Epithelial cell of esophagus (primary cell): ENCODE data around the gene NPAS2.
A peak's percentile ranks its signal among the peaks of the same experiment; 100 is the strongest.

Experiments used
- DNase-seq: peaks from one replicate; pipeline ENCODE4 v3.0.0; 2010; ENCODE audit warnings: low read depth
- H3K4me3 ChIP-seq: 2 replicates; pipeline ENCODE4 v1.5.1; 2011; ENCODE audit warnings: mild to moderate bottlenecking, low read length, control low read depth
- TF ChIP-seq, protein P1 (sequence below): IDR thresholded peaks from 2 replicates; pipeline ENCODE4 v1.5.1; 2011; ENCODE audit warnings: low read depth, mild to moderate bottlenecking, low read length, control low read depth, inconsistent platforms; ENCODE audit not compliant: insufficient read depth; ENCODE audit errors: missing control alignments

NPAS2 gene

DNA sequence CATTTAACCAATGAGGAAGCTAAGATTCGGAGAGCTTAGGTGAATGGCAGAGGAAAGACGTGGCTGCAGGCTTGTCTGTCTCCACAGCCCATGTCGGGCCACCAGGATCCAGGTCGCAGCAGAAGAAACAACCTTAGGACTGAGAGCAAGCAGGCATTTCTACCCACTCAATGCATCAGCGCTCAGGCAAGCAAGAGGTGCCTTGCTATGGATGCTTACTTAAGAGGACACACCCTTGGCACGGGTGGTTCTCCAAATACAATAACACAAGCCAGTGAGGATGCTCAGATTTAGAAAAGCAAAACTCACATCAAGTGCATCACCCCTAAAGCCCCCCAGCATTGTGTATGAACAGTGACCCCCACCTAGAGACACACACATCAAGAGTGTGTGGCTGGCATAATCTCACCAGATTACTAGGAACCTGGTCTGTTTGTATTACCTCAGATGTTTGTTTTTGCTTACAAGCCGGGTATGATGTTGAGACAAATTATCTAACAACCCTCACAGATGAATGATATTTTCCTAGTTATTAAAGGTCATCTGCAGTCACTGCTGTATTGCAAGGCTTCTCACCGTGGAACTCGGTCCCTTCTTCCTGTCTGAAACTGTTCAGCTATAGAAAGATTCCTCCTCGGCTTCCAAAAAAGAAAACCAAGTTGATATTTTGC is 34.2 kb upstream of the NPAS2 start:
- no peak overlapping the region for H3K4me3 ChIP-seq
- peak; percentile 40 for DNase-seq
- TF ChIP-seq, protein P1, sequence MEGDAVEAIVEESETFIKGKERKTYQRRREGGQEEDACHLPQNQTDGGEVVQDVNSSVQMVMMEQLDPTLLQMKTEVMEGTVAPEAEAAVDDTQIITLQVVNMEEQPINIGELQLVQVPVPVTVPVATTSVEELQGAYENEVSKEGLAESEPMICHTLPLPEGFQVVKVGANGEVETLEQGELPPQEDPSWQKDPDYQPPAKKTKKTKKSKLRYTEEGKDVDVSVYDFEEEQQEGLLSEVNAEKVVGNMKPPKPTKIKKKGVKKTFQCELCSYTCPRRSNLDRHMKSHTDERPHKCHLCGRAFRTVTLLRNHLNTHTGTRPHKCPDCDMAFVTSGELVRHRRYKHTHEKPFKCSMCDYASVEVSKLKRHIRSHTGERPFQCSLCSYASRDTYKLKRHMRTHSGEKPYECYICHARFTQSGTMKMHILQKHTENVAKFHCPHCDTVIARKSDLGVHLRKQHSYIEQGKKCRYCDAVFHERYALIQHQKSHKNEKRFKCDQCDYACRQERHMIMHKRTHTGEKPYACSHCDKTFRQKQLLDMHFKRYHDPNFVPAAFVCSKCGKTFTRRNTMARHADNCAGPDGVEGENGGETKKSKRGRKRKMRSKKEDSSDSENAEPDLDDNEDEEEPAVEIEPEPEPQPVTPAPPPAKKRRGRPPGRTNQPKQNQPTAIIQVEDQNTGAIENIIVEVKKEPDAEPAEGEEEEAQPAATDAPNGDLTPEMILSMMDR = no peak

DNA sequence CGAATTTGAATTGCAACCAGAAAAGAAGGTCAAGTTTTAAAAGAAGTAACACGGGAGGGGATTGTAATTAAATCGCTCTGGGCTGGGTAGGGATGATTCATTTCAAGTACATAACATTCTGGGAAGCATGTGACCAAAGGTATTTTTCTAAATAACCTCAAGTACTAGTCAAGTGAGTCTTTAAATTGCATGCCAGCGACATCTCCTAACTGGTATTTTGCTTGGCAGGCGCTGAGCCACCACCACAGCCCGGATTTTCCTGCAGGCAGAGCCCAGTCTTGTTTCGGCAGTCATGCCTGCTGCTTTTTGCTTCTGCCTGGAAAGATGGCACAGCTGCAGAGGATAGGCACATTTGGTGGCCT is 33.7 kb upstream of the NPAS2 start:
- TF ChIP-seq, protein P1 = no peak
- no peak overlapping the region for H3K4me3 ChIP-seq
- peak; percentile 93 for DNase-seq

DNA sequence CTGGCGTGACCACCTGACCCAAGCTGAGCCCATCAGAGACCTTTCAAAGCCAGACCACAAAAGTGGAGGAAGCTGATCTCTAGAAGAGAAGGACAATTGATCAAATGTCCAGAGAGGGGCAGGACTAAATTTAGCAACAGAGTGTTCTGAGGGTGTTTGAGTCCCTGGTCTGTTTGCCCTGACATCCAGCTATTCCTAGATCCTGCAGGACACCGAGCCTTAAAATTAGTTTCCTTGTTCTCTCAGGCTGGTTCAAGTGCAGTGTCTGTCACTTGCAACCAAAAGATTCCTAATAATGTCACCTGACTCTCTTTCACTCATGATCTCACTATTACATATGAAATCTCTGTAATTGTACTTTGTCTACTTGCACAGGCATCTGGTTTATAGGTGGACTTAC is 33.0 kb upstream of the NPAS2 start:
- TF ChIP-seq, protein P1 = no peak
- H3K4me3 ChIP-seq = no peak overlapping the region
- DNase-seq = no peak

DNA sequence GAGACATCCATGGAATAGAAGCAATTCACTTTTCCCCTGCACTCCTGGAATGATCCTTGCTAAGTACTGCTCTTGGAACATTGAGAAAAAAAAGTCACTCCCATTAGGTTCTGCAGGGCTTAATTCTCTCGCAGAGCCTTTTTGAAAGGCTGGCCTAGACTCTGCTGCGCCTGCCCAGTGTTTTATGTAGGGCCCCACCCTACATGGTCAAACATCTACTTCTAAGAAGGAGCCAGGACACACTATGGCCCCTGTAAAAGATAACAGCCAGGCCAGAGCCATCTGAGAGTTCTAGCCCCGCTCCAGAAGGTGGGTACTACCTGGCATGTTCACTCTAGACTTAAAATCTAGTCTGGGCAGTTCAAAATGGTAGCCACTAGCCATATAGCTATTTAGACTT is 30.6 kb upstream of the NPAS2 start:
- no peak for DNase-seq
- TF ChIP-seq, protein P1 = no peak
- H3K4me3 ChIP-seq = no peak overlapping the region

DNA sequence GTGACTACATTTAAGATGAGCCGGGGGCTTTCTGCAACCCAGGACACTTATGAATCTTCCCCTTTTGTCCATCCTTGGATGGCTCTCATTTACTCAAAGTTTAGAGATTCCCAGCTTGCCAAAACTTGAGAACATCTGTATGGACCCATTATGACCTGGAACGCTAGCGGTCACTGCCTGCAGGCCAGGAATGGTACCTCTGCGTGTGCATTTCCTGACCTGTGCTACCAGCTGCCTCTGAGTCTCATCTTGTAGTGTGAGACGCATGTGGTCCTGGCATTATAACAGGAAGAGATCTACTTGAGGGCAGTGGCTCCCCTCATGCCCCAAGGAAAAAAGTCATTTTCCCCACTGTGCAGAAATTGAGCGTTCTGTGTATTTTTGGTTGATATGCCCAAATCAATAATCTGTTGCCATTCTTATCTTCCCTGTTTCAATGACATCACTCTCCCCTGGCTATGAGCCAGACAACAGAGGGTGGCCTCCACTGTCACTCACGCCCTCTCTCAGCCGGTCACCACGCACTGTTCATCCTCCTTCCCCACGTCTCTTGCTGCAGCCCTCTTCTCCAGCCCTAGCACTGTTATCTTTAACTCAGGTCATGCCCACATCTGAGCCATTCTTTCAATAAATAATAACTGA is 28.5 kb upstream of the NPAS2 start:
- no peak overlapping the region for H3K4me3 ChIP-seq
- TF ChIP-seq, protein P1 = no peak
- DNase-seq = no peak

DNA sequence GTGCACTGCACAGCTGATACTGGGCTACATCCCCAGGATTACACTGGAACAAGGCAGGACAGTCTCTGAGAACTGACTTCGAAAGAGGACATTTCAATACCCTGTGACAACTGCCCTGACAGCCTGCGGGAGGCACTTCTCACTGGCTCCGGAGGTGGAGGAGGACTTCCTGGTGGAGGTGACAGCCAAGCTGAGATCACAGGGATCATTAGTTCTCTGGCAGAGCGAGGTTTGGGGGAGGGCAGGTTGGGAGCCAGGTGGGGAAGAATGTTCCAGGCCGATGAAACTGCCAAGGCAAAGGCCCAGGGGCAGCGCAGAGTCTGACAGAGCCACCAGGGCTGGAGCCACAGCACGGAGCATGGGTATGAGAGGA is 28.0 kb upstream of the NPAS2 start:
- TF ChIP-seq, protein P1 = no peak
- no peak overlapping the region for H3K4me3 ChIP-seq
- no peak for DNase-seq

DNA sequence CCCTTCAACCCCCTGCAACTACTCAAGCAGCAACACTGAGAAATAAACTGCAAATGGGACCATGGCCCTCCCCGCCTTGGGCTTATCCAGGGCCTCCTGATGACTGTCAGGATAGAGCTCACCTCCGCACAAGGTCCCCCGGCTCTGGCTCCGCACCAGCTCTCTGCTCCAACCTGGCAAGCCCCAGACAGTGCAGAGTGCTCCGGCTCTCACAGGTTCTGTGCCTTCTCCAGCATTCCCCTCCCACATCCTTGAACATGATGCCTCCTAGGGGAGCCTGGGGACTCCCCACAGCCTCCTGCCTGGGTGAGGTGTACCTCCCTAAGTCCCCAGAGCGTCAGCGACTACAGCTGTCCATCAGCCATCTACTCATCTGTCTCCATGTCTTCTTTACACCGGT is 26.7 kb upstream of the NPAS2 start:
- TF ChIP-seq, protein P1 = no peak
- H3K4me3 ChIP-seq = no peak overlapping the region
- DNase-seq = no peak
